Measurements from ENCODE around the gene PRADC1. TPM values are rescaled to one million over a fixed set of nuclear protein-coding genes. Genes with fewer than 3 reads are reported as not detected.
"Not testable (repeated sequence)": the region's sequence is repeated elsewhere in the genome, so short reads cannot be mapped to it uniquely, and the experiment has no call there.

Gene PRADC1
- total RNA-seq, 2 donors from 2014 or later = 21.4 to 26.3 TPM

- no peak for DNase-seq (ENCODE audit: low spot score)
- Histone ChIP-seq H3K27me3 (replicated peaks; ENCODE audit: insufficient read depth) (no peaks in the 10 kb centered on the region), H3K9me3 (no peaks in the 10 kb centered on the region), H3K4me1 (replicated peaks) (peaks cover 4% of the 10 kb centered on the region), H3K36me3 (no peaks in the 10 kb centered on the region), H3K27ac (no peak overlapping the region), H3K4me3 (no peak overlapping the region)
- intact Hi-C loops (cut with DNase I) = no loop called here
- WGBS = 85% methylated on average over 6 of the region's 6 CpGs
- TF ChIP-seq CTCF (IDR thresholded peaks at IDR 0.05) (no peak), POLR2A (IDR thresholded peaks at IDR 0.05) (no peak), POLR2AphosphoS5 (IDR thresholded peaks at IDR 0.05) (no peak)
These were observed 27.4 kb downstream of the PRADC1 start for GRCh38 chr2:73205611-73206010.

GRCh38 chr2:73203055-73203681 lies 29.9 kb downstream of the PRADC1 start:
- Histone ChIP-seq H3K36me3 (no peaks in the 10 kb centered on the region), H3K27ac (no peak overlapping the region), H3K27me3 (replicated peaks; ENCODE audit: insufficient read depth) (no peaks in the 10 kb centered on the region), H3K4me3 (peak overlapping the region in 1 of 2 donors; percentile 27), H3K9me3 (no peaks in the 10 kb centered on the region), H3K4me1 (replicated peaks) (peaks cover 4% of the 10 kb centered on the region)
- TF ChIP-seq CTCF (IDR thresholded peaks at IDR 0.05) = no peak
- no peak for TF ChIP-seq POLR2A (IDR thresholded peaks at IDR 0.05)
- no peak for TF ChIP-seq POLR2AphosphoS5 (IDR thresholded peaks at IDR 0.05)
- WGBS = 4% methylated on average over 44 of the region's 44 CpGs
- intact Hi-C loops (cut with DNase I) = no loop called here
- DNase-seq (ENCODE audit: low spot score) = no peak

GRCh38 chr2:73202156-73203054 lies 30.6 kb downstream of the PRADC1 start, which contains the start of gene NOTO:
Gene NOTO (plus strand): TSS chr2:73202574. CDS start chr2:73202667, 93 bp downstream.
- DNase-seq (ENCODE audit: low spot score) = no peak
- Histone ChIP-seq H3K4me3 (peak within 1 kb of the TSS; percentile 5 to 27), H3K4me1 (replicated peaks) (peaks cover 4% of the 10 kb centered on the region), H3K9me3 (no peaks in the 10 kb centered on the region), H3K27ac (no peak within 1 kb of the TSS), H3K27me3 (replicated peaks; ENCODE audit: insufficient read depth) (no peaks in the 10 kb centered on the region), H3K36me3 (no peaks in the 10 kb centered on the region)
- WGBS = 3% methylated on average over 68 of the region's 87 CpGs
- intact Hi-C loops (cut with DNase I) = no loop called here
- TF ChIP-seq CTCF (IDR thresholded peaks at IDR 0.05) (no peak), POLR2A (IDR thresholded peaks at IDR 0.05) (no peak), POLR2AphosphoS5 (IDR thresholded peaks at IDR 0.05) (no peak)

- WGBS = 91% methylated on average over 10 of the region's 10 CpGs
- DNase-seq (ENCODE audit: low spot score) = not testable (repeated sequence)
These were observed 32.8 kb downstream of the PRADC1 start for GRCh38 chr2:73200281-73200680.

GRCh38 chr2:73197579-73197978 lies 35.5 kb downstream of the PRADC1 start:
- no peak for TF ChIP-seq POLR2AphosphoS5 (IDR thresholded peaks at IDR 0.05)
- Histone ChIP-seq H3K36me3 (no peaks in the 10 kb centered on the region), H3K27ac (no peak overlapping the region), H3K4me1 (replicated peaks) (peaks cover under 1% of the 10 kb centered on the region), H3K4me3 (no peak overlapping the region), H3K27me3 (replicated peaks; ENCODE audit: insufficient read depth) (no peaks in the 10 kb centered on the region), H3K9me3 (no peaks in the 10 kb centered on the region)
- no peak for DNase-seq (ENCODE audit: low spot score)
- intact Hi-C loops (cut with DNase I) = no loop called here

More at GRCh38 chr2:73200281-73200680, 32.8 kb downstream of the PRADC1 start:
- H3K9me3 ChIP-seq; H3K4me3 ChIP-seq; H3K4me1 ChIP-seq (replicated peaks); intact Hi-C loops (cut with DNase I); H3K36me3 ChIP-seq; H3K27ac ChIP-seq; H3K27me3 ChIP-seq (replicated peaks; ENCODE audit: insufficient read depth): not testable (repeated sequence)

All from prostate gland (tissue), 2 donors.